HL-60 (cell line): ENCODE measurements around the gene DEDD.

ENCODE experiments used
- DNase-seq, 2 experiments: peaks; one replicate each; pipeline ENCODE4 v3.0.0-alpha.2; 2010 to 2020; ENCODE audit warnings: low read depth in 1 of 2, low spot score in 1 of 2
- H3K27ac ChIP-seq: fragments of 250-450 bp; sonication (Bioruptor Pico); replicated peaks from 2 replicates; pipeline ENCODE4 v1.5.1; 2020; ENCODE audit warnings: mild to moderate bottlenecking, moderate library complexity
- H3K27me3 ChIP-seq: fragments of 250-450 bp; sonication (Bioruptor Pico); 2 replicates; pipeline ENCODE4 v1.5.1; 2021; ENCODE audit warnings: mild to moderate bottlenecking, moderate library complexity; ENCODE audit not compliant: insufficient read depth, poor library complexity, severe bottlenecking
- H3K4me3 ChIP-seq: replicated peaks from 2 replicates; pipeline ENCODE4 v1.5.1; 2011; ENCODE audit warnings: mild to moderate bottlenecking, control low read depth, low read length; ENCODE audit not compliant: insufficient read depth
- CTCF ChIP-seq: IDR thresholded peaks from one replicate; pipeline ENCODE4 v1.5.1; 2011; ENCODE audit warnings: low read length, control low read depth, inconsistent platforms; ENCODE audit not compliant: insufficient read depth
- GABPA ChIP-seq: IDR thresholded peaks from 2 replicates; pipeline ENCODE4 v1.6.1; 2012; ENCODE audit warnings: low read depth
- POLR2AphosphoS5 ChIP-seq: IDR thresholded peaks from 2 replicates; pipeline ENCODE4 v1.6.1; 2012; ENCODE audit warnings: low read depth
- REST ChIP-seq: IDR thresholded peaks from 2 replicates; pipeline ENCODE4 v1.6.1; 2012; ENCODE audit warnings: low read depth; ENCODE audit not compliant: insufficient replicate concordance
- SPI1 ChIP-seq: IDR thresholded peaks from 2 replicates; pipeline ENCODE4 v1.6.1; 2012; ENCODE audit warnings: low read depth, mild to moderate bottlenecking, borderline replicate concordance

Gene DEDD

GRCh38 chr1:161095230-161095629 is 37.2 kb downstream of the DEDD start:
- no peak for TF ChIP-seq SPI1
- no peak overlapping the region for H3K4me3 ChIP-seq
- no peak for DNase-seq
- H3K27ac ChIP-seq, result no peak overlapping the region
- H3K27me3 ChIP-seq, result no peaks in the 10 kb centered on the region

GRCh38 chr1:161094481-161094880 is 38.0 kb downstream of the DEDD start:
- H3K27ac ChIP-seq, result no peak overlapping the region
- no peak for DNase-seq
- no peak overlapping the region for H3K4me3 ChIP-seq
- TF ChIP-seq CTCF, result no peak
- no peak for TF ChIP-seq SPI1
- no peak for TF ChIP-seq POLR2AphosphoS5
- no peak for TF ChIP-seq REST
- TF ChIP-seq GABPA, result no peak
- no peaks in the 10 kb centered on the region for H3K27me3 ChIP-seq

GRCh38 chr1:161092621-161093028 is 39.8 kb downstream of the DEDD start:
- DNase-seq, result no peak
- Histone ChIP-seq H3K4me3 (no peak overlapping the region), H3K27ac (no peak overlapping the region), H3K27me3 (no peaks in the 10 kb centered on the region)
- TF ChIP-seq REST (no peak), POLR2AphosphoS5 (no peak), SPI1 (no peak), GABPA (no peak), CTCF (no peak)

GRCh38 chr1:161091796-161092507 is 40.5 kb downstream of the DEDD start:
- Histone ChIP-seq H3K27me3 (no peaks in the 10 kb centered on the region), H3K4me3 (no peak overlapping the region), H3K27ac (no peak overlapping the region)
- TF ChIP-seq CTCF, result no peak
- no peak for TF ChIP-seq SPI1
- TF ChIP-seq POLR2AphosphoS5, result no peak
- TF ChIP-seq GABPA, result no peak
- TF ChIP-seq REST, result no peak
- DNase-seq, result no peak
